HG03575 (cell line): Measurements from ENCODE around the gene ATG7.

Experiments
- ATAC-seq: cut with Tn5 transposase; IDR thresholded peaks from one replicate; pipeline ENCODE4 v1.9.1; 2021; ENCODE audit not compliant: unreplicated experiment, insufficient number of reproducible peaks, low FRiP score; ENCODE audit errors: extremely low read depth

The ATG7 gene

GRCh38 chr3:11536936-11537612 lies 264.9 kb downstream of the ATG7 start:
- ATAC-seq, result no peak

- ATAC-seq, result no peak
Measured at GRCh38 chr3:11538581-11538980, 266.4 kb downstream of the ATG7 start.

- ATAC-seq, result no peak
Measured at GRCh38 chr3:11539218-11539617, 267.0 kb downstream of the ATG7 start.

- ATAC-seq, result no peak
Measured at GRCh38 chr3:11539677-11540076, 267.5 kb downstream of the ATG7 start.

- ATAC-seq, result no peak
Measured at GRCh38 chr3:11541321-11542303, 269.4 kb downstream of the ATG7 start.

GRCh38 chr3:11542551-11542950 lies 270.4 kb downstream of the ATG7 start:
- no peak for ATAC-seq

- ATAC-seq, result no peak
Measured at GRCh38 chr3:11543141-11543947, 271.1 kb downstream of the ATG7 start.

GRCh38 chr3:11543948-11544387 lies 271.8 kb downstream of the ATG7 start:
- ATAC-seq, result no peak

GRCh38 chr3:11544412-11545181 lies 272.4 kb downstream of the ATG7 start:
- no peak for ATAC-seq

- no peak for ATAC-seq
Measured at GRCh38 chr3:11545186-11545851, 273.1 kb downstream of the ATG7 start.

GRCh38 chr3:11546657-11547302 lies 274.6 kb downstream of the ATG7 start:
- ATAC-seq, result no peak

GRCh38 chr3:11547498-11547897 lies 275.3 kb downstream of the ATG7 start:
- no peak for ATAC-seq

GRCh38 chr3:11548721-11549131 lies 276.5 kb downstream of the ATG7 start:
- ATAC-seq, result no peak

- no peak for ATAC-seq
Measured at GRCh38 chr3:11549580-11550140, 277.5 kb downstream of the ATG7 start.

- no peak for ATAC-seq
Measured at GRCh38 chr3:11551036-11551435, 278.8 kb downstream of the ATG7 start.

- no peak for ATAC-seq
Measured at GRCh38 chr3:11552289-11553264, 280.4 kb downstream of the ATG7 start.
